AG08396 (cell line): Measurements from ENCODE around the gene LRP10.

Experiments used
- DNase-seq: peaks from one replicate; pipeline ENCODE4 v3.0.0; 2012; ENCODE audit warnings: low spot score, mixed read lengths

The LRP10 gene

DNA sequence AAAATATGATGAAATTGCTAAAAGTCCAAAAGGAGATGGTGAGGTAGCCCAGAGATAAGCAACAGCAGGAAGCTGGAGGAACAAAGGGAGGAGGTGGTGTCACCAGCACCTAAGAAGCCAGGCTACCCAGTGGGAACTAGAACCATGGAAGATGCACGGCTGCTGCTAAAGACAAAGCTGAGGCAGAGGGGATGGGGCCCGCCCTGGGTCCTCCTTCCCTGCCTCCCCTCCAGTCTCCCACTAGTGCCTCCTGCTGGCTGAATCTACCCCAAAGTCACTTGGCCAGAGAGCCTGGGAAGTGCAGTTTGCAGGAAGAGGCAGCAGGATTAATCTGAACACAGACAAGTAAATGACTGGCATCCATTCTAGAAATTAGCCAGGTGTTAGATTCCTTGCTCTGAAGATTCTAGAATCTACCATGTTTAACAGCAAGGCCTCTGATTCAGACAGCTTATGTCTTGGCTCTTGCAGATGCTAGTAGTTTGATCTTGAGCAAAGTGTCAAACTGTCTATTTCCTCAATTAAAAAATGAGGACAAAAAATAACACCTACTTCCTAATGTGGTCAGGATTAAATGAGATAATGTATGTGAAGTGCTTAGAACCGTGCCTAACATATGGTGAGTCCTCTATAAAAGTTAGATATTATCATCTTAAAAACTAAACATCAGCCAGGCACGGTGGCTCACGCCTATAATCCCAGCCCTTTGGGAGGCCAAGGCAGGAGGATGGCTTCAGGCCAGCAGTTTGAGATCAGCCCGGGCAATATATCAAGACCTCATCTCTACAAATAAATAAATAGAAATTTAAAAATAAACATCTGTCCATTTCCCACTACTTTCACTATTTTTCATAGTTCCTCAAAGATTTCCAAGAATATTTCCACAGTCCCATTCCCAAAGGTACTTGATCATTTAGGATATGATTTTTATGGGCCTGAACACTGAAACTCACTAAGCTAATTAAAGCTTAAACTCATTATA, 5.8 kb upstream of the LRP10 start:
- peak; percentile 11 for DNase-seq

DNA sequence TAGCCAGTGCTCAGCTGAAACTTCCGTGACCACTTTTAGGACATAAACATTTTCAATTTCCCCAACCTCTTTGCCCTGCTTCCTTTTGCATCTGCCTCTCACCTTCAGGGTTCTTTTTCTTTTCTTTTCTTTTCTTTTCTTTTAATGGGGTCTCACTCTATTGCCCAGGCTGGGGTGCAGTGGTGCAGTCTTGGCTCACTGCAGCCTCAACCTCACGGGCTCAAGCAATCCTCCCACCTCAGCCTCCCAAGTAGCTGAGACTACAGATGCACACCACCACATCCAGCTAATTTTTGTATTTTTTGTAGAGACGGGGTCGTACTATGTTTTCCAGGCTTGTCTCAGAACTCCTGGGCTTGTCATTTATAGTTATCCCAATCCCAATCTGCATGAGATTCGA, 4.7 kb upstream of the LRP10 start:
- no peak for DNase-seq

DNA sequence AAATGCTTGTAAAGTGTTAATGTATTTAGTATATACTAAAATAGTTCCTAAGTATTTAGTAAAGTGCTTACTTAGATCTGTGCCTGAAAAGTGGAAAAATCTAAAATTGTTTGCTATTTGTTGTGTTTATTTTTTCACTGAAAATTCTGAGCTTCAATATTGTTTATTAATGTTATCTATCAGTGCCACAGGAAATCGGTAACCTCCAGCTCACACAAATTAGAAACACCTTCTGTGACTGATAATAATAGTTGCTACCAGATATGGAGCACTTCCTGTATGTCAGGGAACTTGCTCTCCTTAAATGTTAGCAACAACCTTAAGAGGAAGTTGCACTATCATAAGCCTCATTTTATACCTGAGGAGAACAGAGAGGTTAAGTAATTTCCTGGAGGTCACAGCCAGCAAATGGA, 723 bp upstream of the LRP10 start:
- DNase-seq: no peak

DNA sequence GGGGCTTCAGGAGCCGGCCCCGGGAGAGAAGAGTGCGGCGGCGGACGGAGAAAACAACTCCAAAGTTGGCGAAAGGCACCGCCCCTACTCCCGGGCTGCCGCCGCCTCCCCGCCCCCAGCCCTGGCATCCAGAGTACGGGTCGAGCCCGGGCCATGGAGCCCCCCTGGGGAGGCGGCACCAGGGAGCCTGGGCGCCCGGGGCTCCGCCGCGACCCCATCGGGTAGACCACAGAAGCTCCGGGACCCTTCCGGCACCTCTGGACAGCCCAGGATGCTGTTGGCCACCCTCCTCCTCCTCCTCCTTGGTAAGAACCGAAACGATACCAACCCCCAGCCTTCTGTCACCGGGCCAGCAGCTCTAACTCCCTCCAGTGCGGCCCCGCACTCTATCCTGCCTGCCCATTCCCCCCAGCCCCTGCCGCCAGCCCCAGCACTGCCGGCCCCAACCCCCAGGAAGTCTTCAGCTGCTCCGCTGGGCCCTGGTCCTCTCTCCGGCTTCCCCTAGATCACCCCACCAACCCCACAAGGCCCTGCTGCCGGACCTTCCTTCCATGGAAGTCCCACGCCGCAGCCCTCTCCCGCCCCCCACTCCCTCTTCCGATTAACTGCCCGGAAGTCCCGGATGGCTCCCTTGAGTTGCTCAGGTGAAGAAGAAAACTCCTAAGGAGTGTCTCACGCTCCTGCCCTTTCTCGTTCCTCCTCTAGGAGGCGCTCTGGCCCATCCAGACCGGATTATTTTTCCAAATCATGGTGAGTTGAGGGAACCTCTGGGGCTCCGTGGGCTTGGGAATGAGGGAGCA, 693 bp downstream of the LRP10 start:
- peak; percentile 86 for DNase-seq

- no peak for DNase-seq
Measured at GRCh38 chr14:22872833-22873520, 1.4 kb downstream of the LRP10 start.

DNA sequence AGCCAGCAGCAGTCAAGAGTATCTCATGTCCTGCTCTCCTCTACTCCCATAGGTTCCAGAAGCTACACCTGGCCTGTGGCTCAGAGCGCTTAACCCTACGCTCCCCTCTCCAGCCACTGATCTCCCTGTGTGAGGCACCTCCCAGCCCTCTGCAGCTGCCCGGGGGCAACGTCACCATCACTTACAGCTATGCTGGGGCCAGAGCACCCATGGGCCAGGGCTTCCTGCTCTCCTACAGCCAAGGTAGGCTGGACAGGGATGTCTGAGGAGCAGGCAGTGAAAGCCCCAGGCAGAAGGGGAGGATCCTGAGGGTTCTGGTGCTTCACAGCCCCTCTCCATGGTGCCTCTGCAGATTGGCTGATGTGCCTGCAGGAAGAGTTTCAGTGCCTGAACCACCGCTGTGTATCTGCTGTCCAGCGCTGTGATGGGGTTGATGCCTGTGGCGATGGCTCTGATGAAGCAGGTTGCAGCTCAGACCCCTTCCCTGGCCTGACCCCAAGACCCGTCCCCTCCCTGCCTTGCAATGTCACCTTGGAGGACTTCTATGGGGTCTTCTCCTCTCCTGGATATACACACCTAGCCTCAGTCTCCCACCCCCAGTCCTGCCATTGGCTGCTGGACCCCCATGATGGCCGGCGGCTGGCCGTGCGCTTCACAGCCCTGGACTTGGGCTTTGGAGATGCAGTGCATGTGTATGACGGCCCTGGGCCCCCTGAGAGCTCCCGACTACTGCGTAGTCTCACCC, 3.6 kb downstream of the LRP10 start:
- no peak for DNase-seq

- DNase-seq: no peak
Measured at GRCh38 chr14:22875748-22876319, 4.3 kb downstream of the LRP10 start.

DNA sequence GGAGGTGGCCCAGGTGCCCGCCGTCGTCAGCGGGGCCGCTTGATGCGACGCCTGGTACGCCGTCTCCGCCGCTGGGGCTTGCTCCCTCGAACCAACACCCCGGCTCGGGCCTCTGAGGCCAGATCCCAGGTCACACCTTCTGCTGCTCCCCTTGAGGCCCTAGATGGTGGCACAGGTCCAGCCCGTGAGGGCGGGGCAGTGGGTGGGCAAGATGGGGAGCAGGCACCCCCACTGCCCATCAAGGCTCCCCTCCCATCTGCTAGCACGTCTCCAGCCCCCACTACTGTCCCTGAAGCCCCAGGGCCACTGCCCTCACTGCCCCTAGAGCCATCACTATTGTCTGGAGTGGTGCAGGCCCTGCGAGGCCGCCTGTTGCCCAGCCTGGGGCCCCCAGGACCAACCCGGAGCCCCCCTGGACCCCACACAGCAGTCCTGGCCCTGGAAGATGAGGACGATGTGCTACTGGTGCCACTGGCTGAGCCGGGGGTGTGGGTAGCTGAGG, 5.5 kb downstream of the LRP10 start:
- no peak for DNase-seq

DNA sequence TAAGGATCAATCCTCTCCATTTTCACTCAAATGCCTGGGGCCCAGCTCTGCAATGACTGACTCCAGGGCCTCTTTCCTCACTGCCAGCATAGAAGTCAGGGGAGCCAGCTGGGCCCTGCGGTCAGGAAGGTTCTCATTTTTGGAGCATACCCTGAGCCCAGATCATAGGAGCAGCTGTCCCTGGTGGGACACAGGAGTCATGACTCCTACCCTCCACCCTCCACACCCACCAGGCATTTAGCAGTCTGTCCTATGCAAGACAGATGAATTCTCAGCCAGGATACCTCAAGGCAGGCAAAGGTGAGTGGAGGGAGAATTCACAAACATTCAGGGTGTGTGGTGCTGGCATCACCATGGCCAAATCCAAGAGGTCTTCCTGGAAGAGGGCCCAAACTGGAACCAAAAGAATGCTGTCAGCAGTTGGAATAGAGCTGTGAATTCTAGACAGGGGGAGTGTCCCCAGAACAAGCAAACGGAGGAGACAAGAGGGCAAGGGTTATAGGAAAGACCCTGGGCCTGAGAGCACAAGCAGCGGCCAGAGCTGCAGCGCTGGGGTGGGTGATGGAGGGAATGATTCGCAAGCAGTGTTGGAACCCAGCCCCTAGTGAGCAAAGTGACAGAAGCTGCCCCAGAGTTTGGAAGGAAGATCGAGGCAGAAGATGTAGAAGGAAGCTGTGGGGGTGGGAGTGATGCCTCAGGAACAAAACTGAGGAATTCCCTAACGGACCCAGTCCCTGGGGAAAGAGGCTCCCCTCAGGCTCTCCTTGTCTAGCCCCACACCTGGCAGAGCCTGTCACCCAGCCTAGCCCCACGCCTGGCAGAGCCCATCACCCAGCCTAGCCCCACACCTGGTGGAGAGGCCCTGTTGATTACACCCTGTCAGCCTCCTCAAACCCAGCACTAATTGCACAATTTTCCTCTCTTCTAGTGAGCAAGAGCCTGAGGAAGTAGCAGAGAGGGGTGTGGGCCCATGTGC, 7.0 kb downstream of the LRP10 start:
- no peak for DNase-seq

DNA sequence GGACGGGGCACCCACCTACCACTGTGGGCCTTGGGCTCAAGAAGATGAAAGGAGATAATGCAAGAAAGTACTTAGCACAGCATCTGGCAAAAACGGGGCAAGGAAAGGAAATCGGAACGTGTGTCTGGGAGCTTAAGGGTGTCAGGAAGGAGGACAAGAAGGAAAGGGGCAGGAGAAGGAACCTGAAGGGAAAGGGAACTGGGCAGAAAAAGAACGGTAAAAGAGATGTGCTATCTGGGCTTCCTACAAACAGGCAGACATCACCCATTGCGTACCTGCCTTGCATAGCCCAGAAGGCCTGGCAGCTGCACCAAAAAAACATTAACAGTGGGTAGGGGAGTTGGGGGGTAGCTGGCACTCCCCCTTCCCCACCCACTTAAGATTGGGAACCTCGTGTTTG, 10.5 kb downstream of the LRP10 start:
- no peak for DNase-seq

DNA sequence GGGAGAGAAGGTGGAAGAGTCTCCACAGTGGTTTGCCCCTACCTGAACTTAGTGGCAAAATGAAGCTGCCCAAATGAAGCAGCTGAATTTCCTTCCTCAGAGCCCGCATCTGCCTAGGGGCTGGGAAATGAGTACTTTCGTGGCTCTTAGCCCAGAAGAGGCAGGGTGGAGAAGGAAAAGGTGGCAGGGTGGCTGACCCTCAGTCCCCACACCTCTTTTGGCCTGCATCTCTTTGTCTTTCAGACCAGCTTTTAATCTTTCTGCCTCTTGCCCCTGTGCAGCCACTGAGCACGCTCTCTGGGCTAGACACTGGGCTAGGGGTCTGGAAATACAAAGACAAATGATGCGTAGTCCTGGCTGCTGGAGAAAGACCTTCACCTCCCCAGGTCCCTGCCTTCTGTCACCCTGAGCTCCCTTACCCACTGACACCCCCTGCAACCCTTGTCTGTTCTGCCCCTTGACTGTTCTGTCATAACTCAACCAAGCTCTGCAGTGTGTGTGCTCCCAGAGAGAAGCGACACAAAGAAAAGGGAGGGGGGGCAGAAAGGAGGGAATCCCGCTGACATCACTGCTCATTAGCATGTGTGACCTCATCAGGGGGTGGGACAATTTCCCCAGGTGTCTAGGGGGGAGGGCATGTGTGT, 11.1 kb downstream of the LRP10 start:
- peak; percentile 79 for DNase-seq

GRCh38 chr14:22883173-22883976, 11.8 kb downstream of the LRP10 start, which contains the start of gene REM2:
Gene REM2, plus strand, starts transcription at chr14:22883222. Its CDS starts 66 bp downstream, at chr14:22883288.
- DNase-seq: no peak

DNA sequence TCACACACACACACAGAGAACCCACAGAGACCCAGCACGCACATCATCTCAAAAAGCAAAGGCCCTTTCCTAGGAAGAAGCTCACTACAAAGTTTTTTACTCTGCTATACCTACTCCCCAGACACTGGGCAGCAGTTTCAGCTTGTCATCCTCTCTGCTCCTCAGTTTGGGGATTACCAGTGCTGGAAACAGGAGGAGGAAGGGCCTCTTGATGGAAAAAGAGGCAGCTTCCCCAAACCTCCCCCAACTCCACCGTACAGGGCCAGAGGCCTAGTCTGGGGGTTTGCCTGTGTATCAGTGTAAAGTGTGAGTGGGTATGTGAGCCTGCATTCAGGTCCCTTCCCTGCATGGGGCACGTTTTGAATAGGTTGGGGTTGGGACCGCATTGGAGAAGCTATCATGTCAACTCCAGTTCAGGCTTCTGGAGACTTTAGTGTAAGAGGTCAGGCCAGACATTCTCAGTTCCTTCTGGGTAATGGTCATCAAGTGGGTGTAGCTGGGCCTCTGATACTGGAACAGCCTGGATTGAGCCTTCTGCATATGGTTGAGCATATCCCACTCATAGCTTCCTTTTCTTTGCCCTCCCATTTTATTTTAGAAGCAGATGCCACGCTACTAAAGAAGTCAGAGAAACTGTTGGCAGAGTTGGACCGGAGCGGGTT, 12.7 kb downstream of the LRP10 start:
- DNase-seq: no peak

GRCh38 chr14:22884738-22885523, 13.4 kb downstream of the LRP10 start:
- DNase-seq: no peak

GRCh38 chr14:22885975-22886374, 14.4 kb downstream of the LRP10 start:
- no peak for DNase-seq

DNA sequence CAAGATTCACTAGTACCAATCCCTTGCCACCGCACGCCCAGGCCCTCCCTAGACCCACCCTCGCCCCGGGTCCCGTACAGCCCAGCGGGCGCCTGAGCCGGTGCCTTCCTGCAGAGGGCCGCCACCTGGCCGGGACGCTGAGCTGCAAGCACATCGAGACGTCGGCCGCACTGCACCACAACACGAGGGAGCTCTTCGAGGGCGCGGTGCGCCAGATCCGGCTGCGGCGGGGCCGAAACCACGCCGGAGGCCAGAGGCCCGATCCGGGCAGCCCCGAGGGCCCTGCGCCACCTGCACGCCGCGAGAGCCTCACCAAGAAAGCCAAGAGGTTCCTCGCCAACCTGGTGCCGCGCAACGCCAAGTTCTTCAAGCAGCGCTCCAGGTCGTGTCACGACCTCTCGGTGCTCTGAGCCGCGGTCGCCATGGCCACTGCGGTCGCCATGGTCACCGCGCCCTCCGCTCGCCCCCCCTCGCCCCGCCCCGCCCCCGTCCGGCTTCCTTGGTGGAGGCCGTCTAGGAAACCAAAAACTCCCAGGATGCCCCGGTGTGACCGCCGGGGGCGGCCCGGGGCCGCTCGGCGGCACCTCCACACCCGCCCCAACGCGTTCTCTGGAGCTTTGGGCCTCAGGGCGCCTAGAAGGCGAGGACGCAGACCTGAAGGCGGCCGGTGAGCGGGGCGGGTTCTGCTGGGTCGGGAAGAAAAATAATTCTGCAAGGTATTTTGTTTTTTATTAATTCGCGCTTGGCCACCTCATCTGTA, 15.1 kb downstream of the LRP10 start:
- DNase-seq: peak; percentile 90
